NCI-H1105 (cell line): Measurements from ENCODE around the gene NCAPG2.

Experiments
- DNase-seq: peaks from one replicate; lab custom pipeline; 2025; lab: John Stamatoyannopoulos, UW

NCAPG2 gene

DNA sequence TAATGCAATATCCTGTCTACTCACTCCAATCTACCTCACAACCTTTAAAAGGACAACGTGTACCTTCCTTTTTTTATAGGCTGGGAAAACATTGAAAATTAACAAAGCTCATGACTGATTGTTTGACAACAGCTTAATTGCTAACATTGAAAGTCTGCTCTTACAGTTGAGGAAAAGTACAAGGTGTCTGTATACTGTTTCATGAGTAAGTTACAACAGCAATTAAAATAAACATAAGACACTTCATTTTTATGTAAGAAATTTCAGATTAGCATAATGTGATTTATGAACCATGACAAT is 28.6 kb upstream of the NCAPG2 start:
- no peak for DNase-seq

DNA sequence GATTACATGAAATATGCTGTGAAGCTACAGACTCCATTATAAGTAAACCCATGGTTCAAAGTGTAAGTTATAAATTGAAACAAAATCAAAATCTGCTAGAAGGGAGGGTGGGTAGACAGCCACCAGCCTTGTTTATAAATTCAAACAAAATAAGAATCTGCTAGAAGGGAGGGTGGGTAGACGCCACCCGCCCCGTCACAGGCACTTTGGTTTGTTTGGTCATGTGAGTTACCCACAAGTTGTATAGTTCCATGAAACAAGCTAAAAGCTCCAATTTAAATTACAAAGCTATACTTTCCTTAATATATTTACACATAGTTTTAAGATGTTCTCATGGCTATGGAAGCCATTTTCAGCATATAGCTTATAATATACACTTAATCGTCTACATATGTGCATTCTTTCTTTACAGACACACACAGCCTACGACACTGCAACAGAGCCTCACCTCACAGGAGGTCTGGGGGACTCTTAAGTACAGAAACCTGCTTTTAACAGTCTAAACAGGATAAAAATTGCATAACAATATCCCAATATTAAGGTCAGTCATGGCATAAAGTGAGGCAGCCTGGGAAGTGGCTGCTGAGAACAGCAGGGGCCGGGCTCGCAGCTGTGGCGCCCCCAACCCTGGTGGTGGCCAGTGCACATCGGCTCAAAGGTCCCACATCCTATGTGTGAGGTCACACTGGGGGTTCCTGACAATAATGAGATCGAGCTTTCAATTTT is 28.1 kb upstream of the NCAPG2 start:
- no peak for DNase-seq

DNA sequence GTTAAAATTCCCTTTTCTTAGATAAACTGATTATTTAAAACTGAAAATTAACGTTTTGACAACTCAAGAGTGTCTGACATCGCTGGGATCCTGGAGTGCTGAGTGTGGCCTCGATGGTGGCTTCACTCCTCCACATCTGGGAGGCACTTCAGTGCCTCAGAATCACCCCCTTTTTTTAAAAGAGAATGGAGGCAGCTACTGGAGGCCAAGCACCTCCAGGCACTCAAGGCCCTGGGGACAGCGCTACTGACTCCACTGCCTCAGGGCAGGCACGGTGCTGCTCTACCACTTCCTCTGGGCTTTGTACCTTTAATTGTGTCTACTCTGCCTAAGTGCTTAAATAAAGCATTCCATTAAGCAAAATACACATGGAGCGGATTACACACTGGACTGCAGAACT is 27.2 kb upstream of the NCAPG2 start:
- no peak for DNase-seq

DNA sequence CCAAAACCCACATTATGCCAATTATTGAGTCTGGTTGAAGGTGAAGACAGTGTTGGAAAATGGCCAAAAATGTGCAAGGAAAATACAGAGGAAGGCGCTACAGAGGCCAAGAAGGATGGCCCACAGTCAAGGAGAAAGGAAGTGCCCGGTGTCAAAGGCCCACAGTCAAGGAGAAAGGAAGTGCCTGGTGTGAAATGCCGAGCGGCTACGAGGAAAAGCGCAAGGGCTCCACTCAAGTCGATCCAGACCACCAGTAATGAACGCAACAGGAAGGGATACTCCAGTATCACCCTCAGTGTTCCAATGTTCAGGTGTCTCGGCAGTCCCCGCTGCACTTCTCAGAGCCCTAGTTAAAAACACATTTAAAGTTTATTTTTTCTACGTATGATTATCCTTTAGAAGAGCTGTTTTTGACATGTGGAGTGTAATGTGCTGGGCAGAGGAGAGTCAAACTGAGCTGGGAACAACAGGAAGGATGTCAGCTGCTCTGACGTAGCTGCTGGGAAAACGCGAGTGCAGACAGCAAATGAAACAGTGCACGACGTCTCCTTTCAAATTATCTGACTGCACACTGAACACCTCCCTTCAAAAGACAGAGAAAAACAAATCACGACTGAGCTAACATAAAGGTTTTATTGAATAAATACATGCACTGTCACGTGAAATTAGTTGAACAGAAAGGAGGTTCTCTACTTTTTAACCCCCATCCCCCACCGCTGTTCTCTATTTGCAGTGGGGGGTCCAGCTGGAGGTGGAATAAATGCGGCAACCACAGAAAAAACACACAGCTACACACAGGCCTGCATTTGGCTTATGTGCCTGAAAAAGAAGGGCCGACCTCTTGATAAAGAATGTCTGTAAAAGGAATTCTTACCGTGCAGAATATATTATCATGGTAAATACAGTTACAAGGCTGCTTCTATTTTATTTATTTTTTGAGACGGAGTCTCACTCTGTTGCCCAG is 26.1 kb upstream of the NCAPG2 start:
- no peak for DNase-seq

DNA sequence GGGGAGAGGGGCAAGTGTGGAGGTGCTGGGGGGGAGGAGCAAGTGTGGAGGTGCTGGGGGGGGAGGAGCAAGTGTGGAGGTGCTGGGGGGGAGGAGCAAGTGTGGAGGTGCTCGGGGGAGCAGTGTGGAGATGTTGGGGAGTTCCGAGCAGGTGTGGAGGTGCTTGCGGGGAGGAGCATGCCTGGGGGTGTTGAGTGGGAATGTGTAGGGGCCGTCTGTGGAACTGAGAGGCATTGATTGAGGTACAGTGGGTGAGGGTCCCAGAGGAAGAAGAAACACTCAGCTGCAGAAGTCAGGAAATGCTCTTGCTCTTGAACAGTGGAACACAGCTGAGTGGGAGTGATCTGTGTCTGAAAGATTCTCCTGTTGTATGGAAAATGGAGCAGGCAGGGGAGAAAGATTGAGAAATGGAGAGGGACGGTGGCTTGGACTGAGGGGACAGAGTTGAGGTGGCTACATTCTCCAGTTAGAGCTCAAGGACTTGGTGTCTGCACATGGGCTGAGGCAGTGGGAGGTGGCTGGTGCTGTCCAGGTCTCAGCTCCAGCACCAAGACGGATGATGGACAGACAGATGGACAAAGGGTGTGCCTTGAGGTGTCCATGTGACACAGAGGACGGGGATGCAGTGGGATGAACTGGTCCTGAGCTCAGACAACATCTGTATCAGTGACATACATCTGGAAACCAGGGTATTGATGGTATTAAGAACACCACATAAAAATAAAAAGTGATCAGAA is 25.2 kb upstream of the NCAPG2 start:
- DNase-seq, result no peak

DNA sequence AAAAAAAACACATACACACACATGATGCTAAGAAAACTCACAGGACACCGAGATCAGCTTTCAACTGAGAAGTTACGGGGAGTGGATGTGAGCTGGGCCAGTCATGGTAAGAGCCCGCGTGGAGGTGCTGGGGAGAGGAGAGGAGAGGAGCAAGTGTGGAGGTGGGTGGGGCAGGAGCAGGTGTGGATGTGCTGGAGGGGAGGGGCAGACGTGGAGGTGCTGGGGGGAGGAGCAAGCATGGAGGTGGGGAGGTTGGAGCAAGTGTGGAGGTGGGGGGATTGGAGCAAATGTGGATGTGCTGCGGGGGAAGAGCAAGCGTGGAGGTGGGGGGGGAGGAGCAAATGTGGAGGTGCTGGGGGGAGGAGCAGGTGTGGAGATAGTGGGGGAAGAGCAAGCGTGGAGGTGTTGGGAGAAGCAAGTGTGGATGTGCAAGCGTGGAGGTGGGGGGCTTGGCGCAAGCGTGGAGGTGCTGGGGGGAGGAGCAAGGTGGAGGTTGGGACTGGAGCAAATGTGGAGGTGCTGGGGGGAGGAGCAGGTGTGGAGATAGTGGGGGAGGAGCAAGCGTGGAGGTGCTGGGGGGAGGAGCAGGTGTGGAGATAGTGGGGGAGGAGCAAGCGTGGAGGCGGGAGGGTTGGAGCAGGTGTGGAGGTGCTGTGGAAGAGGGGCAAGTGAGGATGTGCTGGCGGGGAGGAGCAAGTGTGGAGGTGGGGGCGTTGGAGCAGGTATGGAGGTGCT is 24.5 kb upstream of the NCAPG2 start:
- no peak for DNase-seq

DNA sequence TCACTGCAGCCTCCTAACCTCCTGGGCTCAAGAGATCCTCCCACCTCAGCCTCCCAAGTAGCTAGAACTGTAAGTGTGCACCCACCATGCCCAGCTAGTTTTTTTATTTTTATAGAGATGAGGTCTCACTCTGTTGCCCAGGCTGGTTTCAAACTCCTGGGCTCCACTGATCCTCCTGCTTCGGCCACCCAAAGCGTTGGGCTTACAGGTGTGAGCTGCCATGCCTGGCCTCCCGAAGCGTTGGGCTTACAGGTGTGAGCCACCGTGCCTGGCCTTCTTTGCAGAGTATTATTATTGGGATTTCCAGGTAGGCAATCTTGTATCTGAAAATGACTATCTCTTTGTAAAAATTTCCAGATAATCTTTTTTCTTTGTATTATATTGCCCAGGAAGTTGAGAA is 23.1 kb upstream of the NCAPG2 start:
- DNase-seq, result no peak

DNA sequence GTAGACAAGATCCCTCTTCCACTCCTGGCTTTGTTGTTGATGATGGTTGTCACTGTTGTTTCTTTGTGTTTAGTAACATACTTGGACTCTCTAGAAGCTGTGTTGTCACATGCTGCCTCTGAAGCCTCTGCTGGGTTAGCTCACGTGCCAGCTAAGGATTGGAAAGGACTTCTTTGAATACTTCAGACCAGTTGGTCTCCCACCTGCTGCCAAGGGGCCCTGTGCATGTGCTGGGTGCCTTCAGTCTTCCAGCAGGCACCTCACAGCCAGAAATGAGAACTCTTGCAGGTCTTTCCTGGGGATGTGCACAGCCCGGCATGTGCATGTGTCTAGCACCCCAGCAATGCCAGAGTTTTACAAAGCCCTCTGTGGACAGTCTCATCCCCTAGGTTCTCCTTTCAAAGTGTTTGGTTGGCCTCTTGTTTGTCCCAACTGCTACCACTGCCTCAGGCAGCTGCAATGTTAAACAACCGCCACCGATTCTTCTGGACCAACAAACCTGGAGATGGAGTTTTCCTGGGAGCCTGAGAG is 21.7 kb upstream of the NCAPG2 start:
- no peak for DNase-seq

DNA sequence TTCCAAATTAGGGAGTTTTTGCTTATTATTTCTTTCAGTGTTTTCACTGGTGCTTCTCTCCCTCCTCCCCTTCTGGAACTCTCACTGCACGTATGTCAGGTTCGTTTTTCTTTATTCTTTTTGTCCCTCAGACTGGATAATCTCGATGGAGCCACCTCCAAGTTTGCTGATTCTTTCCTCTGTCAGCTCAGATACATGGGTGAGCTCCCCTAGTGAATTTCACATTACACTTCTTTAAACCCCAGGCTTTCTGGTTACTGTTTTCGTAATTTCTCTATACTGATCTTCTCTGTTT is 20.8 kb upstream of the NCAPG2 start:
- DNase-seq, result no peak

DNA sequence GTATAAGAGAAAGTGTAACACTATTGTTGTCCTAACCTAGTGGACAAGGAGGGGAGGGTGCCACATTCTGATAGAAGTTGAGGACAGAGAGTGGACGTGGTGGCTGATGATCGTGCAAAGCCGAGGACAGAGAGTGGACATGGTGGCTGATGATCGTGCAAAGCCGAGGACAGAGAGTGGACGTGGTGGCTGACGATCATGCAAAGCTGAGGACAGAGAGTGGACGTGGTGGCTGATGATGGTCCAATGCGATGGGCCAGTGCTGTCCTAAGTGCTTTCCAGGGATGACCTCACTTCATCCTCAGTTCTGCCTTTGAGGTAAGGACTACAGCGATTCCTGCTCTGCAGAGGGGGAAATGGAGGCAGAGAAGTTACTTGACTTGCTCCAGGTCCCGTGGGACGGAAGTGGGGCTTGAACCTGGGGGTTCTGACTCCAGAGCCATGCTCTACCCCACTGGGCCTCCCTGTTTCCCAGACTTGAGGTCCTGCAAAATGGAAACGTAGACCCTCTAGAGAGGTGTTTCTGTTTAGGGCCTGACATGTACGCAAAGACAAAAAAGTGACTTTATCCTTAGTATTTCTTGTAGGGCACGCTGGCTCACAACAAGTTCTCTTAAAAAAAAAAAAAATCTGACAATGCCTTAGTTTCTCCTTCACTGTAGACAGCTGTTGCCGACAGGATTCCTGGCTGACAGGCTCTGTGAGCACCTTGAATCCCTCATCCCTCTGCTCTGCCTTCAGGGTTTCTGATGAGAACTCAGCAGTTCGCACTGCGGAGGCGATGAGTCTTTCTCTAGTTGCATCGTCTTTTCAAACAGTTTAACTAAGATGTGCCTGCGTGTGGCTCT is 20.3 kb upstream of the NCAPG2 start:
- DNase-seq, result no peak

DNA sequence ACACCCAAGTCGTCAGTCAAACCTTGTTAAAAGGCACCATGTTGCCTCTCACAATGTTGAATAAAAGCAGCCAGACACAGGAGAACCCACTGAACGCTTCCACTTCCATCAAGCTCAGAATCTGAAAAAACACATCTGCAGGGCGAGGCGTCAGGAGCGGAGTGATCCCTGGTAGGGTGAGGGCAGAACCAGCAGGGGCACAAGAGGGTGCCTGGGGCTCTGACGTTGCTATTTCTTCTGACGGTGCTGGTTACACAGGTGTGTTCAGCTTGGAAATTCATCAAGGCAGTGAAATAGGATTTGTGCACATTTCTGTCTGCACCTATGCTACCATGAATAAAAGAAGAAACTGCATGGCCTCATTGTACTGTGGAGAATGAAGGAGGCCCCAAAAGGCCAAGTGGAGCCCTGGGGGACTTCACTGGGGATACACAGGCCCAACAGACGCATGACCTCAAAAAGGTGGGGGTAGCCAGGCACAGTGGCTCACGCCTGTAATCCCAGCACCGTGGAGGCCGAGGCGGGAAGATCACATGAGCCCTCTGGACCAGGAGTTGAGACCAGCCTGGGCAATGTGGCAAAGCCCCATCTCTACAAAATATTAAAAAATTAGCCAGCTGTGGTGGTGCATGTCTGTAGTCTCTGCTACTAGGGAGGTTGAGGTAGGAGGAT is 19.2 kb upstream of the NCAPG2 start:
- no peak for DNase-seq

DNA sequence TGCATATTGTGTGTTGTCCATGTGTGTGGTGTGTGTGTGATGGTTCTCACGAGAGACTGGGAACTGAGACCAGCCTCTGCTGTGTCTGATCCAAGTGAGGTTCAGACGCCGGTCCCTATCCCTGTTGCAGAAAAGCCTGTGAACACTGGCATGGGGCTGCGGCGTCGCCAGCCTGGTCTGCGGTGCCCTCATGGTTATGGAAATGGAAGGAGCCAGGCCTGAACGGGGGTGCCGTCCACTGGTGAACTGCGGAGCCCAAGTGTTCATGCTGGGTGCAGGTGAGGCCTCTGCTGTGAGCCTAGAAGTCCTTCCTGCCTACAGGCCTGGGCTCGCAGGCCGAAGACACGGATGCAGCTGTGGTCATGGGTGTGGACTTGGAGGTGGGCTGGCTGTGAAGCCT is 18.7 kb upstream of the NCAPG2 start:
- no peak for DNase-seq

DNA sequence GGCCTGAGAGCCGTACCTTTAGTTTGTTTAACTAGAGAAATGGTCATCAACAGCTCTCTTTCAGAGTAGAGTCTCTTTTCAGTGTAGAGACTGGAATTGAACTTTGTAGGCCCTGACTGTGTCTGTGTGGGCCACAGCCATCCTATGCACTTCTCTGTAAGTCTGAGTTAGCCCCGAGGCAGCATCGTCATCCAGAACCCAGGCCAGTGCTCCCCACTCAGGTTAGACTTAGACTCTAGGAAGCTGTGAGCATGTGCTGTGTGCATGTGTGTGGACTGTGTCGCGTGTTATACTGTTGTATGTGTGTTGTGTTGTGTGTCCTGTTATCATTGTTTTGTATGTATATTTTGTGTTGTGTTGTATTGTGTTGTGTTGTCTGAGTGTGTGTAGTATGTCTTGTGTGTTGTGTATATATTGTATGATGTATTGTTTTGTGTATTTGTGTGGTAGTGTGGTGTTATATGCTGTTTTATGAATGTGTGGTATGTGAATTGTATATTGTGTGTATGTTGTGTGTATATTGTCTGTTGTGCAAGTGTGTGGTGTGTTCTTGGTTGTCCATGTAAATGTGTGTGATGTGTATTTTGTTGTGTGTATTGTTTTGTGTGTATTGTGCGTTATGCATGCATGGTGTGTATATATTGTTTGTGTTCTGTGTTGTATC is 18.1 kb upstream of the NCAPG2 start:
- no peak for DNase-seq

DNA sequence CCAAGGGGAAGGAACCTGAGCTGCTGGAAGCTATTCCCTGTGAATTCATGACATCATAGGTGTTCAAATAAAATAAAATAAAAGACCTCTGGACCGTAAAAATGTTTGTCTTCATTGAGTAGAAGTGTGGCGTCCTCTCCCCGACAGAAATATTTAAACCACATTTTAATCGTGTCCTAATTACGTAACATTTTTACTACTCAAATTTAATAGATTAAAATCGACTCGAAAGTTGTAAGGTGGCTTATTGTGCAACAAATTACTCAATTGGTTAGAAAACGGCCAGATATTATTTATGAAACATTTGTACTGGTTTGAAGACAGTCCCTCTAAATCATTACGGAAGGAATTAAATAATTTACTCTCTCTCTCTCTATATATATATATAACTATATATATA is 15.5 kb upstream of the NCAPG2 start:
- DNase-seq, result no peak

DNA sequence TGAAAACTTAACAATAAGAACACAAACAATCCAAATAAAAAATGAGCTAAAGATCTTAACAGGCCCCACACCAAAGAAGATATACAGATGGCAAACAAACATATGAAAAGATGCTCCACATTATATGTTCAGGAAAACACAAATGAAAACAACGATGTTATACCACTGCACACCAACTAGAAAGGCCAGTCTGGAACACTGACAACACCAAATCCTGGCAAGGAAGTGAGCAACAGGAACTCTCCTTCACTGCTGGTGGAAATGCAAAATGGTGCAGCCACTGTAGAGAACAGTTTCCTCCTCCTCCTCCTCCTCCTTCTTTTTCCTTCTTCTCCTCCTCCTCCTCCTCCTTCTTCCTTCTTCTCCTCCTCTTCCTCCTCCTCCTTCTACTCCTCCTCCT is 12.2 kb upstream of the NCAPG2 start:
- DNase-seq, result no peak

DNA sequence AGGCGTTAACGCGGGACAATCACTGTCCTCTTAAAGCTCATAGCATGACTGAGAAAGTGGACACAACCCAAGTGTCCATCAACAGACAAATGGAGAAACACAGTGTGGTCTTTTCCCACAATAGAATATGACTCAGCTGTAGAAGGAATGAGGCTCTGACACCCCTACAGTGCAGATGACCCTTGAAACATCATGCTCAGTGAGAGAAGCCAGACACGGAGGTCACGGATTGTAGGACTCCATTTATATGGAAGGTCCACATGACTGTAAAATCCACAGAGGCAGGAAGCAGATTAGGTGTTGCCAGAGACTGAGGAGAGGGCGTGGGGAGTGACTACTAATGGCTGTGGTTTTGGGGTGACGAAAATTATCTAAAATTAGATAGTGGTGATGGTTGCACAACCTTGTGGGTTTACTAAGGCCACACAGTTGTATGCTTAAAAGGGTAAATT is 6.1 kb upstream of the NCAPG2 start:
- no peak for DNase-seq

DNA sequence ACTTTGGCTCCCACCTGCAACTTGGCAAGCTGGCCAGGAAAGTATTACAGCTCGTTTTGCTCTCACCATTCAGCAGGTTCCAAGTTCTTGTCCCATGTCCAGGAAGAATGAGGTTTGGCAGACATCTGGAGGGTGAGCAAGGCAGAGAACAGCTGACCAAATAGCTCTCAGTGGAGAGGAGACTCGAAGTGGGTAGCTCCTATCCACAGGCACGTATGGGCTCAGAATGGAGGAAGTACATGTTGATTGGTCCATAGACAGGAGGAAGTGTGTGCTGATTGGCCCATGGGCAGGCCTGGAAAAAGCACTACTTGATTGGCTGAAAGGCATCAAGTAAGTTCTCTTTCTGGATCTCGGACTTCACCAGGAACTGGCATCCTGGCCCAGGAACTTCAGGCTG is 3.0 kb upstream of the NCAPG2 start:
- DNase-seq, result no peak

DNA sequence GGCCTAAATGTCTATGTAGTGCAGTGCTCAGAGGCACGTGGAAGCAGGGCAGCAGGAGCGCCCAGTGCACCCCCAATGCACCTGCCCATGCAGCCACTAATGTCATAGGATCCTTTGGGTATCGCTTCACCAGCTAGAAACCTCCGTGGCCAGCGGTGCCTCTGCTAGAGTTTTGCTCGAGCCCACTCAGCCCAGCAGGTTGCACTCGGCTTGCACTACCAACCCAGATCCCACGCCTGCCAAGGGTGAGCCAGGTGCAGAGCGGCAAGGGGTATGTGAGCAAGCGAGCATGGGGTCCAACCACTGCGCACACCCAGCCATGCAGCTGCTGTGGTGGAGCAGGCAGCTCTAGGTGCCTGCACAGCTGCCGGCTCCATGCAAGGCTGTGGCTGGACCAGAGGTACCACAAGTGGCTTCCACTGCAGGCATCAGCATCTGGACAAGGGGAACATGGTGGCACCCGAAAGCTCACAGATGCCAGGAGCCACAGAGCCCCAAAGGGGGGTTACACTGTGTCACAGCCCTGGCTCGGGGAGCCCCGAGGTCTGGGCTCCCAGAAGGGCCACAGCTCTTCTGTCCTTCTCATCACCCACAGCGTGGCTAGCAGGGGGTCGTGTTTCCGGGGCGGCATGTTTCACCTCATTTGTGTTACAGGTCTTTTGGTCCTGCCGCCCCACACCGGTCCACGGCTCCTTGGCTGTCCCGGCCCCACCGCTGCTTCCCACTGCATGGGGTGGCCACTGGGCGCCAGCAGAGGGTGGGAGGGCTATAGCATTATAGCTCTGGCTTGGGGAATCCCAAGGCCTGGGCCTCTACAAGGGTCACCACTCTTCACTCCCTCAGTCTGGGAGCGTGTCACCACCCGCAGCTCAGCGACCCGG is 2.3 kb upstream of the NCAPG2 start:
- no peak for DNase-seq

DNA sequence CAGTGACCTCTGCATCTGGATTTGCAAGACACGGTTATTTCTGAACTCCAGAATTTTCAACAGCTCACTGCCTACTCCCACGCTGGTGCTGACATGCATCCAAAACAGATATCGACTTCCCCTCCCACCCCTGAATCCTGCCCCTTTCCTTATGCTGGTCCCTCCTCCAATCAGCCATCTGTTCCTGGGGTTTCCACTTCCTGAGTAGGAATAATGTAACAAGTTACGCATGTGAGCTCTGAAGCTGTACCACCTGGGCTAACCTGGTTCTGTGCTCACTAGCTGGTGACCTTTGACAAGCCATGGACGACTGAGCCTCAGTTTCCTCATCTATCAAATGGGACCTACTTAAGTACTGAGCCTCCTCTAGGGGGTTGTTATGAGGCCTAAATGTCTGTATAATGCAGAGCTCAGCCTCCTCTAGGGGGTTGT is 1.7 kb upstream of the NCAPG2 start:
- no peak for DNase-seq
